KMS-11 (cell line): ENCODE measurements around the gene TMEM183A.

Experiments
- H2AFZ ChIP-seq: fragments of 200-600 bp; sonication (generic); 2 replicates; pipeline ENCODE4 v1.6.1; 2016; ENCODE audit warnings: antibody characterized with exemption, mixed run types, low read depth
- H3K27ac ChIP-seq: fragments of 200-600 bp; sonication (generic); 2 replicates; pipeline ENCODE4 v1.6.1; 2016; ENCODE audit warnings: mild to moderate bottlenecking, mixed run types
- H3K27me3 ChIP-seq: fragments of 200-600 bp; sonication (generic); 2 replicates; pipeline ENCODE4 v1.6.1; 2017; ENCODE audit warnings: mild to moderate bottlenecking, low read depth, mixed run types, moderate library complexity; ENCODE audit not compliant: insufficient read depth
- H3K36me3 ChIP-seq: fragments of 200-600 bp; sonication (generic); 2 replicates; pipeline ENCODE4 v1.6.1; 2017; ENCODE audit warnings: mild to moderate bottlenecking, mixed run types; ENCODE audit not compliant: insufficient read depth
- H3K4me1 ChIP-seq: fragments of 200-600 bp; sonication (generic); 2 replicates; pipeline ENCODE4 v1.6.1; 2016; ENCODE audit warnings: mild to moderate bottlenecking, low read depth, mixed run types; ENCODE audit not compliant: poor library complexity, severe bottlenecking
- H3K4me2 ChIP-seq: fragments of 200-600 bp; sonication (generic); 2 replicates; pipeline ENCODE4 v1.7.0; 2016; ENCODE audit warnings: mild to moderate bottlenecking, mixed run types
- H3K4me3 ChIP-seq: fragments of 200-600 bp; sonication (generic); IDR thresholded peaks from 2 replicates; pipeline ENCODE4 v1.6.1; 2017; ENCODE audit warnings: low read depth, low read length, mixed read lengths; ENCODE audit not compliant: insufficient read depth
- H3K79me2 ChIP-seq: fragments of 200-600 bp; sonication (generic); 2 replicates; pipeline ENCODE4 v1.6.1; 2016; ENCODE audit warnings: low read depth, mixed run types; ENCODE audit not compliant: insufficient read depth
- H3K9ac ChIP-seq: fragments of 200-600 bp; sonication (generic); 2 replicates; pipeline ENCODE4 v1.6.1; 2016; ENCODE audit warnings: mild to moderate bottlenecking, mixed run types
- H4K20me1 ChIP-seq: fragments of 200-600 bp; sonication (generic); 2 replicates; pipeline ENCODE4 v1.6.1; 2016; ENCODE audit warnings: mild to moderate bottlenecking, mixed run types; ENCODE audit not compliant: insufficient read depth
- CTCF ChIP-seq: fragments of 200-600 bp; sonication (generic); conservative IDR thresholded peaks from 2 replicates; pipeline ENCODE4 v1.6.1; 2017; ENCODE audit warnings: low read depth, mild to moderate bottlenecking, antibody characterized with exemption, low read length, moderate library complexity, mixed read lengths

The TMEM183A gene

GRCh38 chr1:203073469-203073868 is 66.3 kb downstream of the TMEM183A start:
- no peak overlapping the region for H3K4me3 ChIP-seq
- no peak overlapping the region for H3K4me2 ChIP-seq
- no peaks in the 10 kb centered on the region for H3K79me2 ChIP-seq
- H3K36me3 ChIP-seq: no peaks in the 10 kb centered on the region
- no peaks in the 10 kb centered on the region for H4K20me1 ChIP-seq
- no peak overlapping the region for H3K9ac ChIP-seq
- H3K27me3 ChIP-seq: no peaks in the 10 kb centered on the region
- H3K27ac ChIP-seq: no peak overlapping the region
- no peak for TF ChIP-seq CTCF
- H2AFZ ChIP-seq: no peak overlapping the region
- no peaks in the 10 kb centered on the region for H3K4me1 ChIP-seq
